T-cell (primary cell): Measurements from ENCODE around the gene CEP126. TPM values are rescaled to one million over a fixed set of nuclear protein-coding genes. Genes with fewer than 3 reads are reported as not detected.
"Not testable (repeated sequence)": the region's sequence is repeated elsewhere in the genome, so short reads cannot be mapped to it uniquely, and the experiment has no call there.

ENCODE experiments used
- ATAC-seq, 4 experiments: fragments of 200-7000 bp in 3 of 4; fragments of 150-1000 bp in 1 of 4; cut with Tn5 transposase; replicated peaks in 1 of 4; 1 replicate in 3 of 4; 2 replicates in 1 of 4; pipeline ENCODE4 v1.10.0; 2021; ENCODE audit warnings: moderate library complexity in 3 of 4, mild to moderate bottlenecking in 2 of 4, moderate number of reproducible peaks in 1 of 4
- CTCF ChIA-PET, 2 donors: fragments of 300-600 bp; sonication (Branson Sonifier 250); formaldehyde crosslinking; loops; one replicate each; lab custom pipeline; 2022; ENCODE audit warnings: antibody characterized with exemption in 2 of 2; lab: Charles Lee
- POLR2A ChIA-PET, 2 donors: fragments of 300-600 bp; sonication (Branson Sonifier 250); formaldehyde crosslinking; loops; one replicate each; lab custom pipeline; 2022; ENCODE audit warnings: antibody characterized with exemption in 2 of 2; lab: Charles Lee
- DNase-seq, 35 experiments: peaks; one replicate each; pipeline versions ENCODE4 v3.0.0 to v3.0.0-alpha.2; 2013 to 2023
- H3K27ac ChIP-seq: one replicate; pipeline ENCODE4 v1.5.1; 2013; ENCODE audit warnings: low read length
- H3K27me3 ChIP-seq, 2 experiments: replicated peaks in 1 of 2; 1 replicate in 1 of 2; 2 replicates in 1 of 2; pipeline versions ENCODE4 v1.6.1 to v1.7.0; 2013; ENCODE audit warnings: low read length in 1 of 2, mixed read lengths in 1 of 2; ENCODE audit not compliant: control insufficient read depth in 2 of 2, insufficient read depth in 2 of 2; ENCODE audit errors: extremely low read depth in 1 of 2
- H3K36me3 ChIP-seq, 2 donors: 1 replicate in 1 of 2; 2 replicates in 1 of 2; pipeline versions ENCODE4 v1.6.1 to v1.7.0; 2013; ENCODE audit warnings: low read length in 1 of 2; ENCODE audit not compliant: control insufficient read depth in 2 of 2, insufficient read depth in 1 of 2; ENCODE audit errors: extremely low read depth in 1 of 2
- H3K4me1 ChIP-seq, 2 experiments: 1 replicate in 1 of 2; 2 replicates in 1 of 2; pipeline versions ENCODE4 v1.6.1 to v1.7.0; 2013; ENCODE audit warnings: low read length in 2 of 2, mixed read lengths in 1 of 2; ENCODE audit not compliant: insufficient read depth in 2 of 2, control insufficient read depth in 1 of 2; ENCODE audit errors: extremely low read depth in 1 of 2
- H3K4me3 ChIP-seq, 2 donors: 1 replicate in 1 of 2; 2 replicates in 1 of 2; pipeline versions ENCODE4 v1.5.1 to v1.7.0; 2013; ENCODE audit warnings: mild to moderate bottlenecking in 2 of 2, low read length in 1 of 2, moderate library complexity in 1 of 2; ENCODE audit not compliant: control insufficient read depth in 1 of 2; ENCODE audit errors: extremely low read depth in 1 of 2
- H3K9me3 ChIP-seq: 2 replicates; pipeline ENCODE4 v1.7.0; 2013
- H3K27ac Mint-ChIP-seq, 2 donors: one replicate each; pipeline ENCODE4 v1.8.0; 2020 to 2021; ENCODE audit warnings: mild to moderate bottlenecking in 2 of 2, mixed read lengths in 2 of 2
- H3K27me3 Mint-ChIP-seq, 2 donors: one replicate each; pipeline ENCODE4 v1.8.0; 2021 to 2022; ENCODE audit warnings: mixed read lengths in 2 of 2
- H3K36me3 Mint-ChIP-seq: one replicate; pipeline ENCODE4 v1.8.0; 2021; ENCODE audit warnings: mixed read lengths
- H3K4me1 Mint-ChIP-seq, 3 donors: one replicate each; pipeline ENCODE4 v1.8.0; 2020 to 2022; ENCODE audit warnings: mixed read lengths in 3 of 3, mild to moderate bottlenecking in 1 of 3
- H3K4me3 Mint-ChIP-seq, 3 donors: one replicate each; pipeline ENCODE4 v1.8.0; 2020 to 2022; ENCODE audit warnings: mild to moderate bottlenecking in 3 of 3, mixed read lengths in 3 of 3, moderate library complexity in 3 of 3
- H3K9me3 Mint-ChIP-seq, 3 donors: one replicate each; pipeline ENCODE4 v1.8.0; 2020 to 2022; ENCODE audit warnings: mixed read lengths in 3 of 3
- WGBS: methylation state at CpG from one replicate; pipeline ENCODE4 v1.1.5; 2013; ENCODE audit warnings: missing lambda C conversion rate; ENCODE audit not compliant: insufficient coverage; 5-methylcytosine and 5-hydroxymethylcytosine counted together
- total RNA-seq, 35 experiments: library from RNA in 6 of 35; stranded (reverse) in 6 of 35; fragments of 120-200 nt in 1 of 35; gene quantifications; one replicate each; pipeline versions ENCODE4 v1.2.1 to v1.2.4 and lab custom pipeline; 2013 to 2026

Gene CEP126
- total RNA-seq, 5 donors from 2014 or later (not counting 1 experiment from before 2014, with no cell fraction given), result 1.6 to 2.2 (median 1.7) TPM

DNA sequence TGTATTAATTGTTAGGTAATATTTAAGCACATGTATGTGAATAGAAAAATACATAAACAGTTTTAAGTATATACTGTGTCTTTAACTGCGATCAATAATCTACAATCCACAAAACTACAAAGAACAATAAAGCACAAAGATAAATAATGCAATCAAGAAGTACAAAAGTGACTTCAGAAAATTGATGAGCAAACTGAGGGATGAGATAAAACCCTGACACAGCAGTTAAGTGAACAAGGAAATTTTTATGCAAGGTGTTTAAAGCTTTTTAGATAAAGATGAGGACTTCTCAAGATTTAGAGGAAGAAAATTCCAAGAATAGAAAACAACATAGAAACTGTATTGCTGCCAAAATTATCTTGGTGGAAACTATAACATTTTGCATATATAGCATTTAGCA, 60.0 kb downstream of the CEP126 start:
- Mint-ChIP-seq H3K4me1 (no peaks in the 10 kb centered on the region), H3K36me3 (no peaks in the 10 kb centered on the region), H3K4me3 (no peak overlapping the region), H3K27ac (no peak overlapping the region), H3K27me3 (no peaks in the 10 kb centered on the region), H3K9me3 (peaks cover 0 to 12% (median 0%) of the 10 kb centered on the region in 3 donors)
- H3K27me3 ChIP-seq, result no peaks in the 10 kb centered on the region
- POLR2A ChIA-PET, result no interaction called here
- CTCF ChIA-PET, result no interaction called here
- no peaks in the 10 kb centered on the region for H3K4me1 ChIP-seq
- WGBS, result no CpG with 5 or more reads among the region's 1 CpG
- H3K36me3 ChIP-seq, result no peaks in the 10 kb centered on the region
- no peak overlapping the region for H3K27ac ChIP-seq
- no peaks in the 10 kb centered on the region for H3K9me3 ChIP-seq
- no peak for ATAC-seq
- DNase-seq, result no peak
- H3K4me3 ChIP-seq, result no peak overlapping the region

DNA sequence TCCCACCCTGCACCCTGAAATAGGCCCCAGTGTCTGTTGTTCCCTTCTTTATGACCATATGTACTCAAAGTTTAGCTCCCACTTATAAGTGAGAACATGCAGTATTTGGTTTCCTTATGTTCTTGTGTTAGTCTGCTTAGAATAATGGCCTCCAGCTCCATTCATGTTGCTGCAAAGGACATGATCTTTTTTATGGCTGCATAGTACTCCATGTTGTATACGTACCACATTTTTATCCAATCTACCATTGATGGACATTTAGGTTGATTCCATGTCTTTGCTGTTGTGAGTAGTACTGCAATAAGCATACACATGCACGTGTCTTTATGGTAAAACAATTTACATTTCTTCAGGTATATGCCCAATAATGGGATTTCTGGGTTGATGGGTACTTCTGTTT, 60.9 kb downstream of the CEP126 start:
- Mint-ChIP-seq H3K9me3 (peaks cover 0 to 12% (median 0%) of the 10 kb centered on the region in 3 donors), H3K27ac (no peak overlapping the region), H3K27me3 (no peaks in the 10 kb centered on the region), H3K4me3 (no peak overlapping the region), H3K4me1 (no peaks in the 10 kb centered on the region), H3K36me3 (peaks cover 4% of the 10 kb centered on the region)
- Histone ChIP-seq H3K4me3 (no peak overlapping the region), H3K27ac (no peak overlapping the region), H3K27me3 (no peaks in the 10 kb centered on the region), H3K36me3 (no peaks in the 10 kb centered on the region), H3K4me1 (no peaks in the 10 kb centered on the region), H3K9me3 (no peaks in the 10 kb centered on the region)
- DNase-seq (no peak), ATAC-seq (no peak)
- POLR2A ChIA-PET, result no interaction called here
- no CpG with 5 or more reads among the region's 2 CpGs for WGBS
- CTCF ChIA-PET, result interaction anchor here in 1 of 2 donors (0.6 kb wide), 1 partner anchor 24 kb away, joined by 6 read pairs; no protein-coding TSS in a partner anchor

DNA sequence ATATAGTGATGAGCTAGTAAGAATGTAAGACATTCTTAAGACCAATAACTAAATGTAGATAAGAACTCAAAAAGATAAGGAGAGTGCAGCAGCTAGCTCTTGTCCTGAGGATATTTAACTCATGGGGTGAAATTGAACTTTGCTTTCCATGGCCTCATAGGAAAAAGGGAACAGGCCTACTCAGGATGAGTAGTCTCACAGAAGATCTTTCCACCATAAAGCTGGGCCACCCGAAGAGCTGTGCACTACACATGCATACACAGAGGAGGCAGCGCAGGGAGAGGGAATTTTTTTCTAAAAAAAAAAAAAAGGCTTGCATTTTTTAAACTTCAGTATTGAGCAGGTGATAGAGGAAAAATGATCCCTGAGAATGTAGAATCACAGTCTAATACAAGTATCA, 72.6 kb downstream of the CEP126 start:
- Histone ChIP-seq H3K27me3 (no peaks in the 10 kb centered on the region), H3K36me3 (no peaks in the 10 kb centered on the region), H3K27ac (no peak overlapping the region), H3K9me3 (no peaks in the 10 kb centered on the region), H3K4me3 (no peak overlapping the region), H3K4me1 (no peaks in the 10 kb centered on the region)
- Mint-ChIP-seq H3K36me3 (peaks cover 24% of the 10 kb centered on the region), H3K9me3 (no peaks in the 10 kb centered on the region), H3K4me3 (no peak overlapping the region), H3K27me3 (no peaks in the 10 kb centered on the region), H3K4me1 (no peaks in the 10 kb centered on the region), H3K27ac (no peak overlapping the region)
- ChIA-PET POLR2A (no interaction called here), CTCF (interaction anchor here in 1 of 2 donors (1.5 kb wide), 1 partner anchor 21 kb away, joined by 4 read pairs; no protein-coding TSS in a partner anchor)
- WGBS, result no CpG with 5 or more reads among the region's 2 CpGs
- ATAC-seq (no peak), DNase-seq (no peak)

DNA sequence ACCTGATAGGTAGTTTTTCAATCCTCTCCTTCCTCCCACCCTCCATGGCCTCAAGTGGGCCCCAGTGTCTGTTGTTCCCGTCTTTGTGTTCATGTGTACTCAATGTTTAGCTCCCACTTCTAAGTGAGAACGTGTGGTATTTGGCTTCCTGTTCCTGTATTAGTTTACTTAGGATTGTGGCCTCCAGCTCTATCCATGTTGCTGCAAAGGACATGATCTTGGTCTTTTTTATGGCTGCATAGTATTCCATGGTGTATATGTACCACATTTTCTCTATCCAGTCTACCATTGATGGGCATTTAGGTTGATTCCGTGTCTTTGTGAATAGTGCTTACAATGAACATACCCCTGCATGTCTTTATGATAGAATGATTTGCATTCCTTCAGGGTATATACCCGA, 78.4 kb downstream of the CEP126 start:
- no CpG with 5 or more reads among the region's 4 CpGs for WGBS
- ChIA-PET CTCF (interaction anchor here in 1 of 2 donors (0.6 kb wide), 1 partner anchor 19 kb away, joined by 3 read pairs; no protein-coding TSS in a partner anchor), POLR2A (no interaction called here)
- Histone ChIP-seq H3K27ac (no peak overlapping the region), H3K27me3 (no peaks in the 10 kb centered on the region), H3K4me3 (no peak overlapping the region), H3K4me1 (no peaks in the 10 kb centered on the region), H3K36me3 (no peaks in the 10 kb centered on the region), H3K9me3 (no peaks in the 10 kb centered on the region)
- ATAC-seq, result no peak
- Mint-ChIP-seq H3K9me3 (peaks cover 0 to 4% (median 0%) of the 10 kb centered on the region in 3 donors), H3K4me3 (no peak overlapping the region), H3K36me3 (peaks cover 32% of the 10 kb centered on the region), H3K4me1 (no peaks in the 10 kb centered on the region), H3K27ac (no peak overlapping the region), H3K27me3 (no peaks in the 10 kb centered on the region)
- no peak for DNase-seq

DNA sequence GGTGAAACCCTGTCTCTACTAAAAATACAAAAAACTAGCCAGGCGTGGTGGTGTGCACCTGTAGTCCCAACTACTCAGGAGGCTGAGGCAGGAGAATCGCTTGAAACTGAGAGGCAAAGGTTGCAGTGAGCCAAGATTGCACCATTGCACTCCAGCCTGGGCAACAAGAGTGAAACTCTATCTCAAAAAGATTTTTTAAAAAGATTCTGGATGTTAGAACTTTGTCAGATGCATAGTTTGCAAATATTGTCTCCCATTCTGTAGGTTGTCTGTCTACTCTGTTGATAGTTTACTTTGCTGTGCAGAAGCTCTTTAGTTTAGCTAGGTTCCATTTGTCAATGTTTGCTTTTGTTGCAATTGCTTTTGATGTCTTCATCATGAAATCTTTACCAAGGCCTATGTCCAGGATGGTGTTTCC, 79.3 kb downstream of the CEP126 start:
- H3K9me3 ChIP-seq, CTCF ChIA-PET, H3K4me3 Mint-ChIP-seq, H3K27me3 Mint-ChIP-seq, H3K4me1 ChIP-seq, POLR2A ChIA-PET, H3K9me3 Mint-ChIP-seq, DNase-seq, H3K36me3 ChIP-seq, H3K4me3 ChIP-seq, H3K4me1 Mint-ChIP-seq, H3K27me3 ChIP-seq, H3K27ac Mint-ChIP-seq, ATAC-seq, H3K27ac ChIP-seq: not testable (repeated sequence)
- 100% methylated on average over 1 of the region's 2 CpGs for WGBS
- H3K36me3 Mint-ChIP-seq, result peaks cover 29% of the 10 kb centered on the region

DNA sequence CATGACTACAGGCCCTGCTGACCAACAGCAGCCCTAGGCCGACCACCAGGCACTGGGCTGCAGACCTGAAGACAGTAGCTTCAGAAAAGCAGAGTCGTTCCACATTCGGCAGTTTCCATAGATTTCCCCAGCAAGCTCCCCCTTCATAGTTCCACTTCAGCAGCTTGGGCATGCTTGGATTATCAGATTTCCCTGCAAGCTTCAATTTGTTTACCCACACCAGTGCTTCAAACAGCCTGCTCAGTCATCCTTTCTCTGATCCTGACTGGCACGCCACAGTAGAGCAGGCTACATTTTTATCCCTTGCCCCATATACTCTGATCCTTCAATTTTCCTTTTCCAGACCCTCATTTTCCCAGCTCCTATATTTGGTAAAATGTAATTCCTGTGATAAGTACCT, 81.3 kb downstream of the CEP126 start:
- DNase-seq, result no peak
- H3K4me1 Mint-ChIP-seq, result no peaks in the 10 kb centered on the region
- no peak for ATAC-seq
- CTCF ChIA-PET, result interaction anchor here in 1 of 2 donors (2.2 kb wide), 1 partner anchor 12 kb away, joined by 9 read pairs; no protein-coding TSS in a partner anchor
- H3K27me3 Mint-ChIP-seq, result no peaks in the 10 kb centered on the region
- H3K9me3 Mint-ChIP-seq, result peaks cover 0 to 4% (median 0%) of the 10 kb centered on the region in 3 donors
- Histone ChIP-seq H3K9me3 (no peaks in the 10 kb centered on the region), H3K27ac (no peak overlapping the region), H3K27me3 (no peaks in the 10 kb centered on the region), H3K36me3 (no peaks in the 10 kb centered on the region), H3K4me3 (no peak overlapping the region), H3K4me1 (no peaks in the 10 kb centered on the region)
- no peak overlapping the region for H3K27ac Mint-ChIP-seq
- 96% methylated on average over 3 of the region's 4 CpGs for WGBS
- H3K4me3 Mint-ChIP-seq, result no peak overlapping the region
- H3K36me3 Mint-ChIP-seq, result peaks cover 32% of the 10 kb centered on the region
- POLR2A ChIA-PET, result no interaction called here
